B cell (primary cell): ENCODE data around the gene STPG1. TPM values are rescaled to one million over a fixed set of nuclear protein-coding genes. Genes with fewer than 3 reads are reported as not detected.

Experiments used
- ATAC-seq: fragments of 200-7000 bp; cut with Tn5 transposase; one replicate; pipeline ENCODE4 v1.10.0; 2021; ENCODE audit warnings: low read depth, mild to moderate bottlenecking, moderate number of reproducible peaks, moderate library complexity
- CTCF ChIA-PET: fragments of 350-600 bp; sonication (Branson Sonifier 250); formaldehyde crosslinking; loops from one replicate; lab custom pipeline; 2021; ENCODE audit warnings: antibody characterized with exemption, inconsistent platforms; lab: Charles Lee
- POLR2A ChIA-PET: fragments of 350-600 bp; sonication (Branson Sonifier 250); formaldehyde crosslinking; loops from one replicate; lab custom pipeline; 2021; ENCODE audit warnings: antibody characterized with exemption; lab: Charles Lee
- DNase-seq: peaks from one replicate; pipeline ENCODE4 v3.0.0; 2013
- H2AFZ ChIP-seq: 2 replicates; pipeline ENCODE4 v1.6.1; 2012; ENCODE audit warnings: mild to moderate bottlenecking, low read depth, low read length; ENCODE audit not compliant: insufficient read depth, poor library complexity, severe bottlenecking
- H3K27ac ChIP-seq, 2 donors: 1 replicate in 1 of 2; 2 replicates in 1 of 2; pipeline ENCODE4 v1.5.1; 2012 to 2013; ENCODE audit warnings: low read length in 2 of 2, mild to moderate bottlenecking in 2 of 2, moderate library complexity in 1 of 2
- H3K27me3 ChIP-seq, 4 experiments: fragments of 200-600 bp in 1 of 4; sonication (generic) in 1 of 4; replicated peaks in 1 of 4; 1 replicate in 2 of 4; 2 replicates in 2 of 4; pipeline versions ENCODE4 v1.6.1 to v1.7.0; 2013 to 2016; ENCODE audit warnings: low read length in 3 of 4, mild to moderate bottlenecking in 2 of 4, mixed read lengths in 1 of 4, moderate library complexity in 1 of 4; ENCODE audit not compliant: insufficient read depth in 4 of 4, control insufficient read depth in 3 of 4; ENCODE audit errors: control extremely low read depth in 1 of 4
- H3K36me3 ChIP-seq, 2 experiments: replicated peaks in 1 of 2; 1 replicate in 1 of 2; 2 replicates in 1 of 2; pipeline versions ENCODE4 v1.6.1 to v1.7.1; 2013; ENCODE audit warnings: low read length in 1 of 2; ENCODE audit not compliant: insufficient read depth in 2 of 2, control insufficient read depth in 1 of 2; ENCODE audit errors: control extremely low read depth in 1 of 2, extremely low read depth in 1 of 2
- H3K4me1 ChIP-seq, 2 donors: fragments of 200-600 bp in 1 of 2; sonication (generic) in 1 of 2; 1 replicate in 1 of 2; 2 replicates in 1 of 2; pipeline versions ENCODE4 v1.5.1 to v1.6.1; 2013 to 2017; ENCODE audit warnings: low read length in 2 of 2; ENCODE audit not compliant: control insufficient read depth in 2 of 2, insufficient read depth in 2 of 2
- H3K4me2 ChIP-seq: replicated peaks from 2 replicates; pipeline ENCODE3; 2012; ENCODE audit warnings: mild to moderate bottlenecking, low read depth, low read length; ENCODE audit not compliant: poor library complexity, severe bottlenecking
- H3K4me3 ChIP-seq, 5 experiments: fragments of 200-600 bp in 1 of 5; sonication (generic) in 1 of 5; 1 replicate in 3 of 5; 2 replicates in 2 of 5; pipeline versions ENCODE4 v1.5.1 to v1.7.0; 2011 to 2016; ENCODE audit warnings: low read length in 4 of 5, mild to moderate bottlenecking in 4 of 5, low read depth in 2 of 5, control low read depth in 1 of 5, moderate library complexity in 1 of 5; ENCODE audit not compliant: insufficient read depth in 1 of 5; ENCODE audit errors: control extremely low read depth in 1 of 5, extremely low read depth in 1 of 5
- H3K79me2 ChIP-seq: fragments of 200-600 bp; sonication (generic); one replicate; pipeline ENCODE4 v1.6.0; 2016; ENCODE audit warnings: low read length; ENCODE audit not compliant: control insufficient read depth, insufficient read depth
- H3K9ac ChIP-seq: fragments of 200-600 bp; sonication (generic); 2 replicates; pipeline ENCODE4 v1.6.1; 2017; ENCODE audit warnings: mild to moderate bottlenecking, low read length, moderate library complexity
- H3K9me3 ChIP-seq, 3 donors: one replicate each; pipeline versions ENCODE4 v1.6.1 to v1.7.1; 2013; ENCODE audit warnings: low read length in 2 of 3; ENCODE audit not compliant: control insufficient read depth in 2 of 3, insufficient read depth in 1 of 3; ENCODE audit errors: control extremely low read depth in 1 of 3
- H4K20me1 ChIP-seq: 2 replicates; pipeline ENCODE4 v1.6.0; 2012; ENCODE audit warnings: mild to moderate bottlenecking, low read length; ENCODE audit not compliant: insufficient read depth, control insufficient read depth, poor library complexity, severe bottlenecking
- H3K27ac Mint-ChIP-seq: one replicate; pipeline ENCODE4 v1.8.0; 2021; ENCODE audit warnings: mixed read lengths
- H3K27me3 Mint-ChIP-seq: one replicate; pipeline ENCODE4 v1.8.0; 2021; ENCODE audit warnings: mixed read lengths
- H3K4me1 Mint-ChIP-seq: one replicate; pipeline ENCODE4 v1.8.0; 2021; ENCODE audit warnings: mixed read lengths
- H3K4me3 Mint-ChIP-seq: one replicate; pipeline ENCODE4 v1.8.0; 2021; ENCODE audit warnings: mixed read lengths
- H3K9me3 Mint-ChIP-seq: one replicate; pipeline ENCODE4 v1.8.0; 2022; ENCODE audit warnings: mixed read lengths; ENCODE audit not compliant: insufficient read depth
- EZH2 ChIP-seq: IDR thresholded peaks from 2 replicates; pipeline ENCODE4 v1.6.1; 2012; ENCODE audit warnings: borderline replicate concordance, low read depth, mild to moderate bottlenecking, moderate library complexity, low read length; ENCODE audit not compliant: insufficient read depth, poor library complexity, severe bottlenecking
- WGBS: methylation state at CpG from one replicate; pipeline ENCODE4 v1.1.5; 2013; ENCODE audit warnings: missing lambda C conversion rate; ENCODE audit not compliant: insufficient coverage; 5-methylcytosine and 5-hydroxymethylcytosine counted together
- intact Hi-C: fragments of 100-400 bp; cut with micrococcal nuclease; formaldehyde crosslinking; loops from one replicate; pipeline ENCODE4 v1.10.0; 2022
- polyA plus RNA-seq: library from polyadenylated mRNA; depleted of rRNA; stranded (reverse); fragments of >200 nt; gene quantifications from 2 replicates; pipeline ENCODE4 v1.2.3, GENCODE V29; 2012
- total RNA-seq, 2 donors: library from RNA; stranded (reverse); fragments of 120-200 nt in 1 of 2; gene quantifications; 1 replicate in 1 of 2; 2 replicates in 1 of 2; pipeline versions ENCODE4 v1.2.3 to v1.2.4, GENCODE V29; 2013 to 2022
- TF ChIP-seq, protein P1 (sequence below): fragments of 200-600 bp; IDR thresholded peaks from one replicate; pipeline ENCODE4 v1.8.0; 2022; ENCODE audit warnings: antibody characterized with exemption, mild to moderate bottlenecking

The STPG1 gene
- total and polyA plus RNA-seq, 2 donors (not counting 1 experiment from before 2014, with no cell fraction given) = 4.6 to 6.1 TPM

DNA sequence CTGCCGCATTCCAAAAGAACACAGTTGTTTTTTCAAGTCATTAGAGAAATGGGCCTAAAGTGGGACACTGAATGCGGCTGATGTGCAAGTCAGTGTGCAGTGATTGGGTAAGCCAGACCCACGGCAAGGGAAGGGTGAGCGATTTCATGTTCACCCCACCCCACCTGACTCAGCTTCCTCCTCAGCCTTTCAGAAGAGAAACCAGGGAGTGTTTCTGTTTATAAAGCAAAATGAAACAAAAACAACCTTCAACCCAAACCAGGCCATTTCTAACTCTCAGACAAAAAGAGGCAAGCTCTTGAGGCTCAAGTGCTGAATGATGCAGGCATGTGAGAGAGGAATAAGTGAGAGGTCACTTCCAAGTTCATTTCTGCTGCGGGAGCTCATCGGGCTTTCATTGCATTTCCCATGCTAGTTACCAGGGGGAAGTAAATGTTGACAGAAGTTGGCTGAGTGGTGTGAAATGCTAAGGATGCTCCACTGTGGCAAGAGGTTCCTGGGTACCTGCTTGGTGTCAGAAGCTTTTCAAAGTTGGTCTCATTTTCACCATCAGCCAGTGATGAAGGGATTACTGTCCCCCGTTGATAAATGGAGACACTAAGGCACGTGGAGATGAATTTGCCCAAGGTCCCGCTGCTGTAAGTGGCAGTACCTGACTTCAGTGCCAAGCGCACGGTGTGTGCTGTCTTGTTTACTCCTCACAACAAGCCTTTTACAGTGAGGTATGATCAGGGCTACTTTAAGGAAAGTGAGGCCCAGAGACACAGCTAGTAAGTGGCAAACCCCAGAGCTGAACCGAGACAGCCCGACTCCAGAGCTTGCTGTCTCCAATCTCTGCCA, 29.1 kb downstream of the STPG1 start:
- TF ChIP-seq, protein P1, sequence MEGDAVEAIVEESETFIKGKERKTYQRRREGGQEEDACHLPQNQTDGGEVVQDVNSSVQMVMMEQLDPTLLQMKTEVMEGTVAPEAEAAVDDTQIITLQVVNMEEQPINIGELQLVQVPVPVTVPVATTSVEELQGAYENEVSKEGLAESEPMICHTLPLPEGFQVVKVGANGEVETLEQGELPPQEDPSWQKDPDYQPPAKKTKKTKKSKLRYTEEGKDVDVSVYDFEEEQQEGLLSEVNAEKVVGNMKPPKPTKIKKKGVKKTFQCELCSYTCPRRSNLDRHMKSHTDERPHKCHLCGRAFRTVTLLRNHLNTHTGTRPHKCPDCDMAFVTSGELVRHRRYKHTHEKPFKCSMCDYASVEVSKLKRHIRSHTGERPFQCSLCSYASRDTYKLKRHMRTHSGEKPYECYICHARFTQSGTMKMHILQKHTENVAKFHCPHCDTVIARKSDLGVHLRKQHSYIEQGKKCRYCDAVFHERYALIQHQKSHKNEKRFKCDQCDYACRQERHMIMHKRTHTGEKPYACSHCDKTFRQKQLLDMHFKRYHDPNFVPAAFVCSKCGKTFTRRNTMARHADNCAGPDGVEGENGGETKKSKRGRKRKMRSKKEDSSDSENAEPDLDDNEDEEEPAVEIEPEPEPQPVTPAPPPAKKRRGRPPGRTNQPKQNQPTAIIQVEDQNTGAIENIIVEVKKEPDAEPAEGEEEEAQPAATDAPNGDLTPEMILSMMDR = no peak
- TF ChIP-seq EZH2 = no peak
- Histone ChIP-seq H3K9ac (peak overlapping the region; percentile 15), H3K9me3 (no peaks in the 10 kb centered on the region), H3K36me3 (peaks cover under 1 to 3% of the 10 kb centered on the region in 2 experiments), H3K27ac (peak overlapping the region; percentile 49 to 58), H3K4me3 (peak overlapping the region in 3 of 5 experiments; percentile 12 to 48 (median 22)), H2AFZ (peak overlapping the region; percentile 62), H4K20me1 (no peaks in the 10 kb centered on the region), H3K79me2 (no peaks in the 10 kb centered on the region), H3K27me3 (no peaks in the 10 kb centered on the region), H3K4me1 (peaks cover 12 to 29% of the 10 kb centered on the region in 2 donors), H3K4me2 (peak overlapping the region; percentile 56)
- WGBS = 84% methylated on average over 9 of the region's 13 CpGs
- peak overlapping the region; percentile 88 for H3K27ac Mint-ChIP-seq
- ChIA-PET CTCF (interaction anchor here (0.6 to 8.0 kb wide), 9 partner anchors 8 to 468 kb away, joined by 3 to 98 read pairs (median 5); partner anchors contain the start of gene NIPAL3), POLR2A (no interaction called here)
- ATAC-seq (peak; percentile 73), DNase-seq (peak; percentile 46)
- no peaks in the 10 kb centered on the region for H3K9me3 Mint-ChIP-seq
- H3K27me3 Mint-ChIP-seq = no peaks in the 10 kb centered on the region
- peak overlapping the region; percentile 71 for H3K4me3 Mint-ChIP-seq
- intact Hi-C loops = no loop called here
- H3K4me1 Mint-ChIP-seq = peaks cover 28% of the 10 kb centered on the region

DNA sequence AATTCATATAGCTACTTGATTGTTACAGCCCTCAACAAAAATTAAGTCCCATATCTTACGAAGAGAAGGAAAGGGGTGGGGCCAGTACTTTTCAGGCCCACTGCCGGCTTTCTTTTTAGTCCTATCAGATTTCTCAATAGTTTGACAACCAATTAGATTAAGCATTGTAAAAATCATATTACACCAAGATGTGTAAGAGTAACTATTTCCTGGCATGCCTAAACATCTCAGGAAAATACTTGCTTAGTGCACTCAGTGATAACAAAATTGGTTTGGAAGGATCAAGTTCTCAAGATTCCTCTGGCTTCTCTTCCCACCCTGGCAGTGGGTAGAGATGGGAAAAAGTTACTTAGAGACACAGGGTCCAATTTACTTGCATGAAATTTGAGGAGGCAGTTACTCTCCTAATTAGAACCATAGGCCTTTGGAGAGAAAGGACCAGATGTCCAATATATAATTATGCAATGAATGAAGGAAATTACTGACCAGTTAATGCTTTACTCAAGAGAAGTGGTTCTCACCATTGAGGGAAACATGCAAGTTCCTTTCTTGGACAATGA, 30.1 kb downstream of the STPG1 start:
- DNase-seq (no peak), ATAC-seq (no peak)
- H3K4me1 Mint-ChIP-seq = peaks cover 28% of the 10 kb centered on the region
- Histone ChIP-seq H3K27me3 (no peaks in the 10 kb centered on the region), H3K9ac (no peak overlapping the region), H3K36me3 (peaks cover 3 to 10% of the 10 kb centered on the region in 2 experiments), H3K4me3 (no peak overlapping the region), H2AFZ (no peak overlapping the region), H4K20me1 (no peaks in the 10 kb centered on the region), H3K9me3 (no peaks in the 10 kb centered on the region), H3K79me2 (no peaks in the 10 kb centered on the region), H3K4me1 (peaks cover 12 to 29% of the 10 kb centered on the region in 2 donors), H3K27ac (no peak overlapping the region), H3K4me2 (no peak overlapping the region)
- intact Hi-C loops = no loop called here
- POLR2A ChIA-PET = interaction anchor here (1.3 kb wide), 1 partner anchor 9 kb away, joined by 4 read pairs; no protein-coding TSS in a partner anchor
- H3K4me3 Mint-ChIP-seq = no peak overlapping the region
- H3K27ac Mint-ChIP-seq = no peak overlapping the region
- no peaks in the 10 kb centered on the region for H3K27me3 Mint-ChIP-seq
- CTCF ChIA-PET = interaction anchor here (0.6 to 8.0 kb wide), 8 partner anchors 9 to 233 kb away, joined by 3 to 98 read pairs (median 6); no protein-coding TSS in a partner anchor
- TF ChIP-seq, protein P1 = no peak
- no peak for TF ChIP-seq EZH2
- WGBS = no CpG with 5 or more reads among the region's 2 CpGs
- no peaks in the 10 kb centered on the region for H3K9me3 Mint-ChIP-seq
